A375 (cell line): ENCODE data around the gene KRTAP1-1. TPM values are rescaled to one million over a fixed set of nuclear protein-coding genes. Genes with fewer than 3 reads are reported as not detected.

Experiments
- small RNA-seq: library from RNA; depleted of rRNA; stranded (forward); fragments of <200 nt; gene quantifications from one replicate; pipeline ENCODE3, GENCODE V24; 2014
- total RNA-seq: library from RNA; depleted of rRNA; stranded (reverse); fragments of >200 nt; shearing (Covaris generic); gene quantifications from 2 replicates; pipeline ENCODE4 v1.2.3, GENCODE V29; 2014; rRNA removed

KRTAP1-1 gene
- not detected in 2 replicates for total RNA-seq

GRCh38 chr17:41040783-41041571 lies at the start of gene KRTAP1-1:
TSS of gene KRTAP1-1 (minus strand) at chr17:41041450. CDS start at chr17:41041397, 53 bp downstream.

GRCh38 chr17:41084100-41084856 lies 43.0 kb upstream of the KRTAP1-1 start, which contains the start of gene KRTAP4-7:
TSS of gene KRTAP4-7 (plus strand) at chr17:41084150. CDS start at chr17:41084207, 57 bp downstream.

GRCh38 chr17:41065829-41066624 lies 24.8 kb upstream of the KRTAP1-1 start, which contains the start of gene KRTAP2-4:
TSS of gene KRTAP2-4 (minus strand) at chr17:41065879. CDS start at chr17:41065845, 34 bp downstream.

GRCh38 chr17:41060052-41060604 lies 18.9 kb upstream of the KRTAP1-1 start, which contains the start of gene KRTAP2-3:
TSS of gene KRTAP2-3 (minus strand) at chr17:41060114. CDS start at chr17:41060050, 64 bp downstream.

GRCh38 chr17:41055130-41055529 lies 13.9 kb upstream of the KRTAP1-1 start, which contains the start of gene KRTAP2-2:
TSS of gene KRTAP2-2 (minus strand) at chr17:41055230. CDS start at chr17:41055211, 19 bp downstream.

GRCh38 chr17:41046735-41047465 lies 5.7 kb upstream of the KRTAP1-1 start, which contains the start of gene KRTAP2-1:
TSS of gene KRTAP2-1 (minus strand) at chr17:41047316. CDS start at chr17:41047267, 49 bp downstream.

GRCh38 chr17:41034346-41034935 lies 6.8 kb downstream of the KRTAP1-1 start, which contains the start of gene KRTAP1-3:
TSS of gene KRTAP1-3 (minus strand) at chr17:41034874. CDS start at chr17:41034821, 53 bp downstream.

GRCh38 chr17:41029633-41030245 lies 11.5 kb downstream of the KRTAP1-1 start, which contains the start of gene KRTAP1-4:
TSS of gene KRTAP1-4 (minus strand) at chr17:41030195. CDS start at chr17:41030078, 117 bp downstream.

GRCh38 chr17:41026715-41027471 lies 14.4 kb downstream of the KRTAP1-1 start, which contains the start of gene KRTAP1-5:
TSS of gene KRTAP1-5 (minus strand) at chr17:41027208. CDS start at chr17:41027155, 53 bp downstream.

GRCh38 chr17:41008811-41009210 lies 32.4 kb downstream of the KRTAP1-1 start, which contains the start of gene KRTAP3-1:
TSS of gene KRTAP3-1 (minus strand) at chr17:41009128. CDS start at chr17:41009074, 54 bp downstream.

GRCh38 chr17:40999563-40999962 lies 41.7 kb downstream of the KRTAP1-1 start, which contains the start of gene KRTAP3-2:
TSS of gene KRTAP3-2 (minus strand) at chr17:40999906. CDS start at chr17:40999853, 53 bp downstream.

GRCh38 chr17:40993839-40994238 lies 47.4 kb downstream of the KRTAP1-1 start, which contains the start of gene KRTAP3-3:
TSS of gene KRTAP3-3 (minus strand) at chr17:40994164. CDS start at chr17:40994097, 67 bp downstream.

Small RNA genes within 50 kb of the gene (small RNA-seq; reads per million reads assigned to genes)
- not detected for gene KRTAP3-4P

Other genes with a start within 250 kb of the KRTAP1-1 start
- not detected in 2 replicates for gene KRT28, start 241.5 kb downstream of the KRTAP1-1 start, total RNA-seq
- 30.4 and 38.5 TPM in 2 replicates for gene KRT10, start 218.8 kb downstream of the KRTAP1-1 start, total RNA-seq
- 1.6 and 3.4 TPM in 2 replicates for gene KRT12, start 174.2 kb downstream of the KRTAP1-1 start, total RNA-seq
- gene KRT20, start 156.2 kb downstream of the KRTAP1-1 start, total RNA-seq: 0.08 TPM in 1 of 2 replicates, not detected in the other
- 0.08 TPM in 1 of 2 replicates, not detected in the other for gene KRT23, start 103.8 kb downstream of the KRTAP1-1 start, total RNA-seq
- gene KRT39, start 74.5 kb downstream of the KRTAP1-1 start, total RNA-seq: not detected in 2 replicates
- gene KRT40, start 57.1 kb downstream of the KRTAP1-1 start, total RNA-seq: not detected in 2 replicates
- gene KRTAP3-3, start 47.3 kb downstream of the KRTAP1-1 start, total RNA-seq: not detected in 2 replicates
- gene KRTAP3-2, start 41.5 kb downstream of the KRTAP1-1 start, total RNA-seq: not detected in 2 replicates
- not detected in 2 replicates for gene KRTAP3-1, start 32.3 kb downstream of the KRTAP1-1 start, total RNA-seq
- gene KRTAP1-5, start 14.2 kb downstream of the KRTAP1-1 start, total RNA-seq: not detected in 2 replicates
- gene KRTAP1-4, start 11.3 kb downstream of the KRTAP1-1 start, total RNA-seq: not detected in 2 replicates
- gene KRTAP1-3, start 6.6 kb downstream of the KRTAP1-1 start, total RNA-seq: not detected in 2 replicates
- gene KRTAP2-1, start 5.9 kb upstream of the KRTAP1-1 start, total RNA-seq: not detected in 2 replicates
- not detected in 2 replicates for gene KRTAP2-2, start 13.8 kb upstream of the KRTAP1-1 start, total RNA-seq
- gene KRTAP2-3, start 18.7 kb upstream of the KRTAP1-1 start, total RNA-seq: 0.29 TPM in 1 of 2 replicates, not detected in the other
- gene KRTAP2-4, start 24.4 kb upstream of the KRTAP1-1 start, total RNA-seq: not detected in 2 replicates
- not detected in 2 replicates for gene KRTAP4-7, start 42.7 kb upstream of the KRTAP1-1 start, total RNA-seq
- not detected in 2 replicates for gene KRTAP4-8, start 56.7 kb upstream of the KRTAP1-1 start, total RNA-seq
- not detected in 2 replicates for gene KRTAP4-16, start 60.8 kb upstream of the KRTAP1-1 start, total RNA-seq
- gene KRTAP4-9, start 63.9 kb upstream of the KRTAP1-1 start, total RNA-seq: not detected in 2 replicates
- gene KRTAP4-11, start 76.9 kb upstream of the KRTAP1-1 start, total RNA-seq: not detected in 2 replicates
- gene KRTAP4-12, start 82.7 kb upstream of the KRTAP1-1 start, total RNA-seq: not detected in 2 replicates
- not detected in 2 replicates for gene KRTAP4-6, start 99.1 kb upstream of the KRTAP1-1 start, total RNA-seq
- not detected in 2 replicates for gene KRTAP4-5, start 108.4 kb upstream of the KRTAP1-1 start, total RNA-seq
- gene KRTAP4-4, start 119.3 kb upstream of the KRTAP1-1 start, total RNA-seq: not detected in 2 replicates
- not detected in 2 replicates for gene KRTAP4-3, start 126.8 kb upstream of the KRTAP1-1 start, total RNA-seq
- gene KRTAP4-2, start 136.8 kb upstream of the KRTAP1-1 start, total RNA-seq: not detected in 2 replicates
- not detected in 2 replicates for gene KRTAP4-1, start 143.5 kb upstream of the KRTAP1-1 start, total RNA-seq
- not detected in 2 replicates for gene KRTAP9-1, start 148.4 kb upstream of the KRTAP1-1 start, total RNA-seq
- gene KRTAP9-2, start 185.2 kb upstream of the KRTAP1-1 start, total RNA-seq: not detected in 2 replicates
- not detected in 2 replicates for gene KRTAP9-3, start 191.0 kb upstream of the KRTAP1-1 start, total RNA-seq
- gene KRTAP9-8, start 196.5 kb upstream of the KRTAP1-1 start, total RNA-seq: not detected in 2 replicates
- gene KRTAP9-4, start 208.2 kb upstream of the KRTAP1-1 start, total RNA-seq: not detected in 2 replicates
- not detected in 2 replicates for gene KRTAP9-9, start 213.9 kb upstream of the KRTAP1-1 start, total RNA-seq
- not detected in 2 replicates for gene KRTAP9-6, start 223.9 kb upstream of the KRTAP1-1 start, total RNA-seq
- not detected in 2 replicates for gene KRTAP9-7, start 234.2 kb upstream of the KRTAP1-1 start, total RNA-seq